K562 (cell line): Measurements from ENCODE around the gene ITPR3. TPM values are rescaled to one million over a fixed set of nuclear protein-coding genes. Genes with fewer than 3 reads are reported as not detected.

Experiments
- ATAC-seq: fragments of 200-7000 bp; cut with Tn5 transposase; 3 replicates; pipeline ENCODE4 v1.9.1; 2020; ENCODE audit warnings: moderate library complexity
- BruUV-seq: library from RNA; stranded (reverse); fragments of 400-500 nt; replicated peaks from 2 replicates; lab custom pipeline; 2021; lab: Mats Ljungman, UMichigan
- CTCF ChIA-PET: fragments of 300-600 bp; formaldehyde crosslinking; extraction: SDS; loops from one replicate; lab custom pipeline; 2021; ENCODE audit warnings: low intra/inter-chr PET ratio; lab: Yijun Ruan, JAX
- POLR2A ChIA-PET: fragments of 300-600, 350-650 bp; sonication (Branson Sonifier 250); formaldehyde crosslinking; extraction: SDS; loops from one replicate; lab custom pipeline; 2021; ENCODE audit warnings: antibody characterized with exemption, inconsistent platforms; lab: Yijun Ruan, JAX
- DNase-seq, 4 experiments: peaks; one replicate each; pipeline versions ENCODE4 v3.0.0 to v3.0.0-alpha.2; 2011 to 2018; ENCODE audit warnings: low spot score in 3 of 4, mixed read lengths in 3 of 4; ENCODE audit errors: extremely low read depth in 1 of 4
- FAIRE-seq: peaks from 2 replicates; lab custom pipeline; 2011; peaks lifted over from hg19 to GRCh38; lab: Jason Lieb, UNC
- H2AFZ ChIP-seq: 2 replicates; pipeline ENCODE4 v1.6.0; 2011; ENCODE audit warnings: low read depth, low read length, control low read depth, inconsistent platforms
- H3K27ac ChIP-seq: fragments of 200-600 bp; 3 replicates; pipeline ENCODE4 v1.8.0; 2011; ENCODE audit warnings: low read depth, mild to moderate bottlenecking, control low read depth, inconsistent platforms, low read length, moderate library complexity, mixed read lengths; ENCODE audit errors: extremely low read depth
- H3K27me3 ChIP-seq, 2 experiments: fragments of 300-600 bp in 1 of 2; 2 replicates in 1 of 2; 3 replicates in 1 of 2; pipeline versions ENCODE4 v1.6.0 to v1.8.0; 2011; ENCODE audit warnings: inconsistent platforms in 2 of 2, low read length in 2 of 2, mild to moderate bottlenecking in 1 of 2, mixed read lengths in 1 of 2, moderate library complexity in 1 of 2; ENCODE audit not compliant: control insufficient read depth in 2 of 2, insufficient read depth in 2 of 2
- H3K36me3 ChIP-seq: fragments of 300-600 bp; 3 replicates; pipeline ENCODE4 v1.8.0; 2011; ENCODE audit warnings: mild to moderate bottlenecking, low read length, inconsistent platforms; ENCODE audit not compliant: control insufficient read depth, insufficient read depth
- H3K4me1 ChIP-seq, 2 experiments: fragments of 200-600 bp in 1 of 2; replicated peaks in 1 of 2; 2 replicates in 1 of 2; 3 replicates in 1 of 2; pipeline versions ENCODE4 v1.5.1 to v1.8.0; 2011; ENCODE audit warnings: inconsistent platforms in 2 of 2, low read length in 2 of 2, mild to moderate bottlenecking in 1 of 2, mixed read lengths in 1 of 2, moderate library complexity in 1 of 2; ENCODE audit not compliant: control insufficient read depth in 2 of 2, insufficient read depth in 2 of 2
- H3K4me2 ChIP-seq: 2 replicates; pipeline ENCODE4 v1.6.1; 2011; ENCODE audit warnings: low read length, control low read depth, inconsistent platforms, mixed read lengths; ENCODE audit not compliant: insufficient read depth
- H3K4me3 ChIP-seq: fragments of 200-600 bp; sonication (generic), shearing (Covaris generic); 2 replicates; pipeline ENCODE4 v1.5.1; 2016; ENCODE audit warnings: control low read depth, inconsistent platforms
- H3K79me2 ChIP-seq: fragments of 200-600 bp; 3 replicates; pipeline ENCODE4 v1.8.0; 2011; ENCODE audit warnings: low read length, inconsistent platforms; ENCODE audit not compliant: control insufficient read depth, insufficient read depth
- H3K9ac ChIP-seq, 2 experiments: 2 replicates each; pipeline versions ENCODE4 v1.6.0 to v1.6.1; 2011; ENCODE audit warnings: low read depth in 2 of 2, low read length in 2 of 2, control low read depth in 1 of 2, inconsistent platforms in 1 of 2, mild to moderate bottlenecking in 1 of 2, mixed read lengths in 1 of 2; ENCODE audit not compliant: insufficient read depth in 1 of 2
- H3K9me1 ChIP-seq: one replicate; pipeline ENCODE4 v1.6.0; 2011; ENCODE audit warnings: inconsistent platforms, mild to moderate bottlenecking, low read length, moderate library complexity; ENCODE audit not compliant: control insufficient read depth, insufficient read depth
- H3K9me3 ChIP-seq: replicated peaks from 2 replicates; pipeline ENCODE4 v1.5.1; 2011; ENCODE audit warnings: low read depth, low read length, inconsistent platforms; ENCODE audit not compliant: control insufficient read depth, insufficient read depth
- H4K20me1 ChIP-seq: replicated peaks from 2 replicates; pipeline ENCODE4 v1.6.1; 2011; ENCODE audit warnings: low read length, inconsistent platforms, mixed read lengths; ENCODE audit not compliant: control insufficient read depth, insufficient read depth
- BCOR ChIP-seq: fragments of 450-650 bp; IDR thresholded peaks from 2 replicates; pipeline ENCODE4 v1.6.1; 2016
- CAMTA2 ChIP-seq: fragments of 250-450 bp; sonication (Bioruptor Pico); conservative IDR thresholded peaks from 2 replicates; pipeline ENCODE4 v1.5.1; 2022
- CBFA2T2 ChIP-seq: fragments of 450-650 bp; conservative IDR thresholded peaks from 2 replicates; pipeline ENCODE4 v1.6.1; 2017; ENCODE audit warnings: mild to moderate bottlenecking
- CC2D1A ChIP-seq: fragments of 450-650 bp; IDR thresholded peaks from 2 replicates; pipeline ENCODE4 v1.6.1; 2017; ENCODE audit warnings: mild to moderate bottlenecking
- DEAF1 ChIP-seq: fragments of 450-650 bp; formaldehyde crosslinking; IDR thresholded peaks from 2 replicates; pipeline ENCODE4 v1.4.0; 2020; ENCODE audit warnings: mild to moderate bottlenecking, moderate library complexity
- E2F4 ChIP-seq: sonication (generic); formaldehyde crosslinking; IDR thresholded peaks from 2 replicates; pipeline ENCODE4 v1.8.0; 2022; ENCODE audit warnings: mild to moderate bottlenecking, low read depth, missing genetic modification reagents
- HDAC3 ChIP-seq: fragments of 450-650 bp; IDR thresholded peaks from 2 replicates; pipeline ENCODE4 v1.6.1; 2018; ENCODE audit warnings: borderline replicate concordance, mild to moderate bottlenecking, moderate library complexity; ENCODE audit not compliant: partially characterized antibody
- KLF10 ChIP-seq: fragments of 250-450 bp; sonication (Bioruptor Pico); IDR thresholded peaks from 2 replicates; pipeline ENCODE4 v1.6.1; 2021; ENCODE audit warnings: matching md5 sums
- LCOR ChIP-seq: sonication (generic); formaldehyde crosslinking; IDR thresholded peaks from 2 replicates; pipeline ENCODE4 v1.8.0; 2022; ENCODE audit warnings: mild to moderate bottlenecking, missing genetic modification reagents
- MTA2 ChIP-seq: fragments of 450-650 bp; IDR thresholded peaks from 2 replicates; pipeline ENCODE4 v1.6.1; 2016; ENCODE audit warnings: low read depth
- ZBTB1 ChIP-seq: sonication (generic); formaldehyde crosslinking; IDR thresholded peaks from 2 replicates; pipeline ENCODE4 v1.8.1; 2023; ENCODE audit warnings: missing genetic modification reagents, low read depth, mild to moderate bottlenecking, borderline replicate concordance
- ZNF79 ChIP-seq: fragments of 250-450 bp; sonication (Bioruptor Pico); IDR thresholded peaks from 2 replicates; pipeline ENCODE4 v1.4.0; 2020; ENCODE audit warnings: low read depth, mild to moderate bottlenecking, moderate library complexity
- WGBS: fragments of 100-300 bp; shearing (Covaris generic); methylation state at CpG from one replicate; pipeline ENCODE4 v1.1.6; 2016; ENCODE audit warnings: low coverage, mixed read lengths; ENCODE audit not compliant: insufficient coverage; ENCODE audit errors: missing lambda C conversion rate; 5-methylcytosine and 5-hydroxymethylcytosine counted together
- in situ Hi-C: fragments of 300-500 bp; cut with MboI; formaldehyde crosslinking; loops from 4 replicates; pipeline ENCODE4 v1.15.0; 2018; ENCODE audit warnings: inconsistent platforms, mixed read lengths
- intact Hi-C: fragments of 100-400 bp; cut with micrococcal nuclease; formaldehyde crosslinking; loops from 2 replicates; pipeline ENCODE4 v1.14.2; 2022
- polyA plus RNA-seq, 8 experiments: library from polyadenylated mRNA; depleted of rRNA in 4 of 8; stranded (reverse) in 5 of 8; unstranded in 3 of 8; fragments of >200 nt; fragmentation: Nextera tagmentation in 2 of 8; fragmentation: Illumina TruSeq in 1 of 8; extraction: Ambion mirVana in 2 of 8; extraction: Trizol in 1 of 8; gene quantifications; 2 replicates each; pipeline versions ENCODE4 v1.2.1 to v1.2.3, GENCODE V29; 2011 to 2014; ENCODE audit warnings: inconsistent platforms in 1 of 8, missing spikeins in 1 of 8
- total RNA-seq, 7 experiments: library from RNA; depleted of rRNA in 6 of 7; stranded (reverse); fragments of >200 nt in 6 of 7; fragmentation: Illumina TruSeq in 2 of 7; extraction: Trizol in 2 of 7; gene quantifications; 2 replicates each; pipeline versions ENCODE4 v1.2.1 to v1.2.3, GENCODE V29; 2011 to 2021; ENCODE audit warnings: low replicate concordance in 1 of 7

ITPR3 gene
- total and polyA plus RNA-seq, 9 of the 15 experiments (the other 6 are each of a cell fraction or from before 2014, with no cell fraction given) = 0.39 to 35.7 (median 13.2) TPM

- no peak for ATAC-seq
- BruUV-seq = no TSS peak
- WGBS = 3% methylated on average over 13 of the region's 13 CpGs
- Histone ChIP-seq H3K27me3 (peaks cover 68 to 88% of the 10 kb centered on the region in 2 experiments), H3K27ac (no peak overlapping the region), H3K9ac (no peak overlapping the region), H3K4me1 (no peaks in the 10 kb centered on the region), H2AFZ (no peak overlapping the region), H4K20me1 (0 out of 2 replicates have a peak, but pooled peaks cover 11% of the 10 kb centered on the region), H3K79me2 (no peaks in the 10 kb centered on the region), H3K4me2 (no peak overlapping the region), H3K9me1 (no peaks in the 10 kb centered on the region), H3K9me3 (no peaks in the 10 kb centered on the region), H3K36me3 (no peaks in the 10 kb centered on the region), H3K4me3 (no peak overlapping the region)
- in situ Hi-C loops = no loop called here
- FAIRE-seq = no peak
- POLR2A ChIA-PET = interaction anchor here (1.0 to 3.5 kb wide), 2 partner anchors 13 to 19 kb away, joined by 3 to 14 read pairs; partner anchors contain the start of gene UQCC2
- CTCF ChIA-PET = interaction anchor here (0.8 kb wide), 1 partner anchor 40 kb away, joined by 3 read pairs; no protein-coding TSS in a partner anchor
- TF ChIP-seq CC2D1A (no peak), LCOR (CRISPR knock-in tag) (no peak), HDAC3 (no peak), ZNF79 (CRISPR knock-in tag) (no peak), CAMTA2 (CRISPR knock-in tag) (no peak), E2F4 (no peak), BCOR (no peak), DEAF1 (CRISPR knock-in tag) (no peak), KLF10 (CRISPR knock-in tag) (no peak), ZBTB1 (CRISPR knock-in tag) (no peak), MTA2 (no peak), CBFA2T2 (no peak)
- DNase-seq = no peak
- intact Hi-C loops = no loop called here
These were observed 103.2 kb downstream of the ITPR3 start for GRCh38 chr6:33724102-33725023.
